Stimulated activated effector memory CD8-positive, alpha-beta T cell treated with anti-CD3 and anti-CD28 coated beads, Interleukin-12 subunit alpha, Interleukin-12 subunit beta, amount 100 ng/mL, for 72 hours (primary cell): Measurements from ENCODE around the gene ZNF548.

ENCODE experiments used
- ATAC-seq: fragments of 150-1000 bp; cut with Tn5 transposase; 2 replicates; pipeline ENCODE4 v1.10.0; 2021
- DNase-seq, 2 donors: peaks; one replicate each; pipeline ENCODE4 v3.0.0; 2021 to 2022; ENCODE audit warnings: low spot score in 2 of 2
- H3K27ac Mint-ChIP-seq: one replicate; pipeline ENCODE4 v1.8.0; 2022; ENCODE audit warnings: mild to moderate bottlenecking, mixed read lengths
- H3K36me3 Mint-ChIP-seq: one replicate; pipeline ENCODE4 v1.8.0; 2022; ENCODE audit warnings: mild to moderate bottlenecking, mixed read lengths
- H3K4me1 Mint-ChIP-seq: one replicate; pipeline ENCODE4 v1.8.0; 2022; ENCODE audit warnings: mixed read lengths
- H3K4me3 Mint-ChIP-seq: one replicate; pipeline ENCODE4 v1.8.0; 2022; ENCODE audit warnings: mild to moderate bottlenecking, mixed read lengths
- H3K9me3 Mint-ChIP-seq: one replicate; pipeline ENCODE4 v1.8.0; 2022; ENCODE audit warnings: mixed read lengths

The ZNF548 gene

GRCh38 chr19:57435062-57435978 is 45.7 kb downstream of the ZNF548 start, which contains the start of gene ZNF749:
TSS of gene ZNF749 (plus strand) at chr19:57435325. CDS start at chr19:57435579, 254 bp downstream.
- Mint-ChIP-seq H3K4me1 (peaks cover 42% of the 10 kb centered on the region), H3K27ac (peak within 1 kb of the TSS; percentile 85), H3K4me3 (peak within 1 kb of the TSS; percentile 94), H3K36me3 (peaks cover 17% of the 10 kb centered on the region), H3K9me3 (peaks cover 11% of the 10 kb centered on the region)
- DNase-seq (peak; percentile 86 to 96), ATAC-seq (peak; percentile 99)

GRCh38 chr19:57436417-57436816 is 46.8 kb downstream of the ZNF548 start:
- DNase-seq (no peak), ATAC-seq (no peak)
- H3K27ac Mint-ChIP-seq: peak overlapping the region; percentile 85
- peaks cover 18% of the 10 kb centered on the region for H3K9me3 Mint-ChIP-seq
- peaks cover 17% of the 10 kb centered on the region for H3K36me3 Mint-ChIP-seq
- peaks cover 52% of the 10 kb centered on the region for H3K4me1 Mint-ChIP-seq
- H3K4me3 Mint-ChIP-seq: peak overlapping the region; percentile 94

- Mint-ChIP-seq H3K36me3 (peaks cover 28% of the 10 kb centered on the region), H3K4me3 (no peak overlapping the region), H3K27ac (no peak overlapping the region)
Measured at GRCh38 chr19:57437931-57438330, 48.3 kb downstream of the ZNF548 start.

GRCh38 chr19:57438925-57439324 is 49.3 kb downstream of the ZNF548 start:
- H3K36me3 Mint-ChIP-seq: peaks cover 38% of the 10 kb centered on the region

More at GRCh38 chr19:57437931-57438330, 48.3 kb downstream of the ZNF548 start:
- ATAC-seq (no peak), DNase-seq (no peak)
- H3K4me1 Mint-ChIP-seq: peaks cover 57% of the 10 kb centered on the region
- H3K9me3 Mint-ChIP-seq: peaks cover 27% of the 10 kb centered on the region

GRCh38 chr19:57441979-57442752 is 52.5 kb downstream of the ZNF548 start:
- Mint-ChIP-seq H3K4me1 (peaks cover 36% of the 10 kb centered on the region), H3K36me3 (peaks cover 37% of the 10 kb centered on the region), H3K27ac (no peak overlapping the region), H3K4me3 (no peak overlapping the region), H3K9me3 (peaks cover 38% of the 10 kb centered on the region)
- no peak for DNase-seq
- no peak for ATAC-seq

More at GRCh38 chr19:57438925-57439324, 49.3 kb downstream of the ZNF548 start:
- H3K4me3 Mint-ChIP-seq: no peak overlapping the region
- H3K4me1 Mint-ChIP-seq: peaks cover 59% of the 10 kb centered on the region
- DNase-seq: no peak
- ATAC-seq: no peak
- H3K9me3 Mint-ChIP-seq: peaks cover 29% of the 10 kb centered on the region
- H3K27ac Mint-ChIP-seq: no peak overlapping the region

- Mint-ChIP-seq H3K4me1 (peaks cover 35% of the 10 kb centered on the region), H3K9me3 (peaks cover 38% of the 10 kb centered on the region), H3K4me3 (no peak overlapping the region), H3K36me3 (peaks cover 36% of the 10 kb centered on the region), H3K27ac (no peak overlapping the region)
- DNase-seq: no peak
- no peak for ATAC-seq
Measured at GRCh38 chr19:57443121-57443696, 53.6 kb downstream of the ZNF548 start.

GRCh38 chr19:57452307-57452706 is 62.7 kb downstream of the ZNF548 start:
- no peak overlapping the region for H3K27ac Mint-ChIP-seq
- ATAC-seq (no peak), DNase-seq (no peak)
- H3K36me3 Mint-ChIP-seq: no peaks in the 10 kb centered on the region
- H3K4me3 Mint-ChIP-seq: no peak overlapping the region
- H3K9me3 Mint-ChIP-seq: peaks cover 28% of the 10 kb centered on the region
- no peaks in the 10 kb centered on the region for H3K4me1 Mint-ChIP-seq
